HCT116 (cell line): Measurements from ENCODE around the gene RTP4.

ENCODE experiments used
- CBX3 ChIP-seq: IDR thresholded peaks from 2 replicates; pipeline ENCODE4 v1.6.1; 2012; ENCODE audit warnings: low read depth
- CEBPB ChIP-seq: IDR thresholded peaks from 2 replicates; pipeline ENCODE4 v1.6.1; 2012; ENCODE audit warnings: low read depth
- CTCF ChIP-seq, 3 experiments: fragments of 200-600 bp in 1 of 3; sonication (generic) in 1 of 3; IDR thresholded peaks in 2 of 3; conservative IDR thresholded peaks in 1 of 3; 2 replicates each; pipeline ENCODE4 v1.5.1; 2012 to 2017; ENCODE audit warnings: low read depth in 2 of 3, low read length in 2 of 3, antibody characterized with exemption in 1 of 3, borderline replicate concordance in 1 of 3, control low read depth in 1 of 3, mild to moderate bottlenecking in 1 of 3, mixed read lengths in 1 of 3, mixed run types in 1 of 3, moderate library complexity in 1 of 3; ENCODE audit not compliant: insufficient read depth in 1 of 3
- EGR1 ChIP-seq: IDR thresholded peaks from 2 replicates; pipeline ENCODE4 v1.6.1; 2012; ENCODE audit warnings: low read depth
- EZH2 ChIP-seq: fragments of 200-600 bp; sonication (generic); IDR thresholded peaks from 2 replicates; pipeline ENCODE4 v1.6.1; 2017; ENCODE audit warnings: antibody characterized with exemption, mixed run types
- POLR2A ChIP-seq: IDR thresholded peaks from 2 replicates; pipeline ENCODE4 v1.7.0; 2011; ENCODE audit warnings: borderline replicate concordance; ENCODE audit not compliant: insufficient read depth, insufficient read length; ENCODE audit errors: extremely low read depth
- POLR2AphosphoS5 ChIP-seq: IDR thresholded peaks from 2 replicates; pipeline ENCODE4 v1.6.1; 2011; ENCODE audit warnings: mild to moderate bottlenecking, low read depth, low read length, moderate library complexity
- RAD21 ChIP-seq: IDR thresholded peaks from 2 replicates; pipeline ENCODE4 v1.6.1; 2012; ENCODE audit warnings: low read depth, mild to moderate bottlenecking
- SIN3A ChIP-seq: IDR thresholded peaks from 2 replicates; pipeline ENCODE4 v1.6.1; 2012; ENCODE audit warnings: low read depth
- SRF ChIP-seq: IDR thresholded peaks from 2 replicates; pipeline ENCODE4 v1.6.1; 2012; ENCODE audit warnings: low read depth
- ZFX ChIP-seq: fragments of 450-650 bp; IDR thresholded peaks from 2 replicates; pipeline ENCODE4 v1.6.1; 2017
- ZNF274 ChIP-seq: fragments of 200-500 bp; sonication (Bioruptor generic); IDR thresholded peaks from 2 replicates; pipeline ENCODE4 v1.6.1; 2014; ENCODE audit warnings: mild to moderate bottlenecking, low read depth, low read length, inconsistent platforms
- TF ChIP-seq, protein P1 (sequence below): IDR thresholded peaks from 2 replicates; pipeline ENCODE4 v1.6.1; 2011; ENCODE audit warnings: mild to moderate bottlenecking, low read length, moderate library complexity; ENCODE audit not compliant: insufficient replicate concordance; ENCODE audit errors: extremely low read depth

DNA sequence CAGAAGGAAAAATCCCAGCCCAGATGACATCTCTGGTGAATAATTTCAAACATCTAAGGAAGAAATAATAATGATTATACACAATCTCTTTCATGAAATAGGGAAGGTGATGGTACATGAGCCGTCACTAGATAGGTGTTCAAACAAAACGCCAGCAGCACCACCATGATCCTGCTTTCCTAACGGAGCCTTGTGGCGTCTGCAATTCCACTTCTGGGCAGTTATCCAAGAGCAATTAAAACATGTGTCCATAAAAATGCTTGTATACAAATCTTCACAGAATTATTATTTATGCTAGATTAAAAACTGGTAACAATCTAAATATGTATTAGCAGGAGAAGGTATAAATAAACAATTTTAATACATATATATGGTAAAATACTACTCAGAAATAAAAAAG is 33.7 kb downstream of the RTP4 start:
- TF ChIP-seq CTCF (IDR thresholded peaks at IDR 0.05 in 2 of 3, conservative IDR thresholded peaks at IDR 0.05 in 1 of 3; ENCODE audit: borderline replicate concordance in 1 of 3, insufficient read depth in 1 of 3, low read depth in 2 of 3, low read length in 2 of 3) (no peak), RAD21 (no peak), CEBPB (no peak), EZH2 (no peak), EGR1 (no peak), CBX3 (no peak), ZNF274 (no peak), POLR2A (no peak), SIN3A (no peak), SRF (no peak), POLR2AphosphoS5 (no peak), ZFX (no peak)
- TF ChIP-seq, protein P1, sequence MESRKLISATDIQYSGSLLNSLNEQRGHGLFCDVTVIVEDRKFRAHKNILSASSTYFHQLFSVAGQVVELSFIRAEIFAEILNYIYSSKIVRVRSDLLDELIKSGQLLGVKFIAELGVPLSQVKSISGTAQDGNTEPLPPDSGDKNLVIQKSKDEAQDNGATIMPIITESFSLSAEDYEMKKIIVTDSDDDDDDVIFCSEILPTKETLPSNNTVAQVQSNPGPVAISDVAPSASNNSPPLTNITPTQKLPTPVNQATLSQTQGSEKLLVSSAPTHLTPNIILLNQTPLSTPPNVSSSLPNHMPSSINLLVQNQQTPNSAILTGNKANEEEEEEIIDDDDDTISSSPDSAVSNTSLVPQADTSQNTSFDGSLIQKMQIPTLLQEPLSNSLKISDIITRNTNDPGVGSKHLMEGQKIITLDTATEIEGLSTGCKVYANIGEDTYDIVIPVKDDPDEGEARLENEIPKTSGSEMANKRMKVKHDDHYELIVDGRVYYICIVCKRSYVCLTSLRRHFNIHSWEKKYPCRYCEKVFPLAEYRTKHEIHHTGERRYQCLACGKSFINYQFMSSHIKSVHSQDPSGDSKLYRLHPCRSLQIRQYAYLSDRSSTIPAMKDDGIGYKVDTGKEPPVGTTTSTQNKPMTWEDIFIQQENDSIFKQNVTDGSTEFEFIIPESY = no peak
